ENCODE measurements around the gene SNX33. TPM values are rescaled to one million over a fixed set of nuclear protein-coding genes. Genes with fewer than 3 reads are reported as not detected.

Gene SNX33
- total and polyA plus RNA-seq, 2 of the 13 experiments (the other 11 are each of a cell fraction or from before 2014, with no cell fraction given), result 11.0 to 11.6 TPM

DNA sequence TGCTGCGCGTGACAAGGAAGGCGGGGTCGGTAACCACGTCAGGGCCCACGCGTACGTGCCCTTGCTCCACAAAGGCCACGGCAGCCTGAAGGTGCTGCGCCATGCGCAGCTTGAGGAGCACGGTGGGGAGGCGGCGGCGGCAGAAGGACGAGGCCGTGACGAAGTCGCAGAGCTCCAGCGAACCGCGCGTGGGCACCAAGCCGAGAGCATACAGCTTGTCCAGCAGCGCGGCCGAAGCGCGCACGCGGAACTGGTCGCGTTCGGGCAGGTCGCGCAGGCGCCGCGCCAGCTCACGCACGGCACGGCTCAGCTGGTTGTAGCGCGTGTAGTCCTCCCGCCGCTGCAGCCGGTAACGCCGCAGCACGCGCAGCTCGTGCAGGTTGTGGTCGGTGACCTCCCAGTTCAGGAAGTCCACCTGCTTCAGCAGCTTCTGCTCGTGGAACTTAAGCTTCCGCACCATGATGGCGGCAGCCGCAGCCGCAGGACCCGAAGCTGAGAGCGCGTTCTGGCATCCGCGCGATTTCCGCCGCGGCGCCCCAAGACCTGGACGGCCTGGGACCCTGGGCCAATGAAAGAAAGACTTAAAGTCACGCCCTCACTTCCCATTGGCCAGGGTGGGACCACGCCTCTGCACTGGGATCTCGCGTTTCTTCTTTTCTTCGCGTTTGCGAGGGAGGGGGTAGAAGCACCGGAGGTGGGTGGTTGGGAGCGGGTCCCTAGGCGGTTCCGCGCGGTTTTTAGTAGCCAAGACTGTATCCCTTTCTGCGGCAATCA, 7.8 kb upstream of the SNX33 start, which contains the start of gene IMP3 (continued):
- TF ChIP-seq NR2F6 (IDR thresholded peaks at IDR 0.05) (no peak), NR2F6 (CRISPR knock-in tag; IDR thresholded peaks at IDR 0.05) (no peak; the same call in 1 of the 2 replicates), PCBP2 (optimal IDR thresholded peaks at IDR 0.05; ENCODE audit: low read depth, low read length, poor library complexity, severe bottlenecking) (no peak), ZNF225 (CRISPR knock-in tag; IDR thresholded peaks at IDR 0.05) (peak; percentile 78; the same call in 1 of the 2 replicates), SSRP1 (CRISPR knock-in tag; IDR thresholded peaks at IDR 0.05) (no peak), PHF8 (CRISPR knock-in tag; IDR thresholded peaks at IDR 0.05) (peak; percentile 96), SMAD9 (CRISPR knock-in tag; IDR thresholded peaks at IDR 0.05) (peak; percentile 74; the same call in 1 of the 2 replicates), ZNF720 (CRISPR knock-in tag; IDR thresholded peaks at IDR 0.05) (no peak), RFXANK (CRISPR knock-in tag; IDR thresholded peaks at IDR 0.05) (no peak; the same call in 1 of the 2 replicates), ZNF264 (CRISPR knock-in tag; IDR thresholded peaks at IDR 0.05) (no peak; the same call in 1 of the 2 replicates), PHF21A (CRISPR knock-in tag; IDR thresholded peaks at IDR 0.05) (peak; percentile 62; the same call in 1 of the 2 replicates), ZIK1 (CRISPR knock-in tag; IDR thresholded peaks at IDR 0.05; ENCODE audit: borderline replicate concordance, low read depth) (no peak; the same call in 1 of the 2 replicates), IKZF1 (IDR thresholded peaks at IDR 0.05) (no peak), REXO4 (CRISPR knock-in tag; IDR thresholded peaks at IDR 0.05; ENCODE audit: borderline replicate concordance) (no peak)
- TF ChIP-seq, protein P1, sequence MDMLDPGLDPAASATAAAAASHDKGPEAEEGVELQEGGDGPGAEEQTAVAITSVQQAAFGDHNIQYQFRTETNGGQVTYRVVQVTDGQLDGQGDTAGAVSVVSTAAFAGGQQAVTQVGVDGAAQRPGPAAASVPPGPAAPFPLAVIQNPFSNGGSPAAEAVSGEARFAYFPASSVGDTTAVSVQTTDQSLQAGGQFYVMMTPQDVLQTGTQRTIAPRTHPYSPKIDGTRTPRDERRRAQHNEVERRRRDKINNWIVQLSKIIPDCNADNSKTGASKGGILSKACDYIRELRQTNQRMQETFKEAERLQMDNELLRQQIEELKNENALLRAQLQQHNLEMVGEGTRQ (IDR thresholded peaks at IDR 0.05; ENCODE audit: low read depth, low read length), result no peak
- TF ChIP-seq, protein P1 (CRISPR knock-in tag; IDR thresholded peaks at IDR 0.05; ENCODE audit: borderline replicate concordance), result peak; percentile 67
- TF ChIP-seq, protein P2, sequence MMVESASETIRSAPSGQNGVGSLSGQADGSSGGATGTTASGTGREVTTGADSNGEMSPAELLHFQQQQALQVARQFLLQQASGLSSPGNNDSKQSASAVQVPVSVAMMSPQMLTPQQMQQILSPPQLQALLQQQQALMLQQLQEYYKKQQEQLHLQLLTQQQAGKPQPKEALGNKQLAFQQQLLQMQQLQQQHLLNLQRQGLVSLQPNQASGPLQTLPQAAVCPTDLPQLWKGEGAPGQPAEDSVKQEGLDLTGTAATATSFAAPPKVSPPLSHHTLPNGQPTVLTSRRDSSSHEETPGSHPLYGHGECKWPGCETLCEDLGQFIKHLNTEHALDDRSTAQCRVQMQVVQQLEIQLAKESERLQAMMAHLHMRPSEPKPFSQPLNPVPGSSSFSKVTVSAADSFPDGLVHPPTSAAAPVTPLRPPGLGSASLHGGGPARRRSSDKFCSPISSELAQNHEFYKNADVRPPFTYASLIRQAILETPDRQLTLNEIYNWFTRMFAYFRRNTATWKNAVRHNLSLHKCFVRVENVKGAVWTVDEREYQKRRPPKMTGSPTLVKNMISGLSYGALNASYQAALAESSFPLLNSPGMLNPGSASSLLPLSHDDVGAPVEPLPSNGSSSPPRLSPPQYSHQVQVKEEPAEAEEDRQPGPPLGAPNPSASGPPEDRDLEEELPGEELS (CRISPR knock-in tag; IDR thresholded peaks at IDR 0.05), result peak; percentile 44; the same call in 1 of the 2 replicates
- TF ChIP-seq, protein P3, sequence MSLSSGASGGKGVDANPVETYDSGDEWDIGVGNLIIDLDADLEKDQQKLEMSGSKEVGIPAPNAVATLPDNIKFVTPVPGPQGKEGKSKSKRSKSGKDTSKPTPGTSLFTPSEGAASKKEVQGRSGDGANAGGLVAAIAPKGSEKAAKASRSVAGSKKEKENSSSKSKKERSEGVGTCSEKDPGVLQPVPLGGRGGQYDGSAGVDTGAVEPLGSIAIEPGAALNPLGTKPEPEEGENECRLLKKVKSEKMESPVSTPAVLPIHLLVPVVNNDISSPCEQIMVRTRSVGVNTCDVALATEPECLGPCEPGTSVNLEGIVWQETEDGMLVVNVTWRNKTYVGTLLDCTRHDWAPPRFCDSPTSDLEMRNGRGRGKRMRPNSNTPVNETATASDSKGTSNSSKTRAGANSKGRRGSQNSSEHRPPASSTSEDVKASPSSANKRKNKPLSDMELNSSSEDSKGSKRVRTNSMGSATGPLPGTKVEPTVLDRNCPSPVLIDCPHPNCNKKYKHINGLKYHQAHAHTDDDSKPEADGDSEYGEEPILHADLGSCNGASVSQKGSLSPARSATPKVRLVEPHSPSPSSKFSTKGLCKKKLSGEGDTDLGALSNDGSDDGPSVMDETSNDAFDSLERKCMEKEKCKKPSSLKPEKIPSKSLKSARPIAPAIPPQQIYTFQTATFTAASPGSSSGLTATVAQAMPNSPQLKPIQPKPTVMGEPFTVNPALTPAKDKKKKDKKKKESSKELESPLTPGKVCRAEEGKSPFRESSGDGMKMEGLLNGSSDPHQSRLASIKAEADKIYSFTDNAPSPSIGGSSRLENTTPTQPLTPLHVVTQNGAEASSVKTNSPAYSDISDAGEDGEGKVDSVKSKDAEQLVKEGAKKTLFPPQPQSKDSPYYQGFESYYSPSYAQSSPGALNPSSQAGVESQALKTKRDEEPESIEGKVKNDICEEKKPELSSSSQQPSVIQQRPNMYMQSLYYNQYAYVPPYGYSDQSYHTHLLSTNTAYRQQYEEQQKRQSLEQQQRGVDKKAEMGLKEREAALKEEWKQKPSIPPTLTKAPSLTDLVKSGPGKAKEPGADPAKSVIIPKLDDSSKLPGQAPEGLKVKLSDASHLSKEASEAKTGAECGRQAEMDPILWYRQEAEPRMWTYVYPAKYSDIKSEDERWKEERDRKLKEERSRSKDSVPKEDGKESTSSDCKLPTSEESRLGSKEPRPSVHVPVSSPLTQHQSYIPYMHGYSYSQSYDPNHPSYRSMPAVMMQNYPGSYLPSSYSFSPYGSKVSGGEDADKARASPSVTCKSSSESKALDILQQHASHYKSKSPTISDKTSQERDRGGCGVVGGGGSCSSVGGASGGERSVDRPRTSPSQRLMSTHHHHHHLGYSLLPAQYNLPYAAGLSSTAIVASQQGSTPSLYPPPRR (CRISPR knock-in tag; IDR thresholded peaks at IDR 0.05; ENCODE audit: borderline replicate concordance), result peak; percentile 84
- TF ChIP-seq, protein P4, sequence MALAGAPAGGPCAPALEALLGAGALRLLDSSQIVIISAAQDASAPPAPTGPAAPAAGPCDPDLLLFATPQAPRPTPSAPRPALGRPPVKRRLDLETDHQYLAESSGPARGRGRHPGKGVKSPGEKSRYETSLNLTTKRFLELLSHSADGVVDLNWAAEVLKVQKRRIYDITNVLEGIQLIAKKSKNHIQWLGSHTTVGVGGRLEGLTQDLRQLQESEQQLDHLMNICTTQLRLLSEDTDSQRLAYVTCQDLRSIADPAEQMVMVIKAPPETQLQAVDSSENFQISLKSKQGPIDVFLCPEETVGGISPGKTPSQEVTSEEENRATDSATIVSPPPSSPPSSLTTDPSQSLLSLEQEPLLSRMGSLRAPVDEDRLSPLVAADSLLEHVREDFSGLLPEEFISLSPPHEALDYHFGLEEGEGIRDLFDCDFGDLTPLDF (CRISPR knock-in tag; IDR thresholded peaks at IDR 0.05), result peak; percentile 81
- TF ChIP-seq, protein P5, sequence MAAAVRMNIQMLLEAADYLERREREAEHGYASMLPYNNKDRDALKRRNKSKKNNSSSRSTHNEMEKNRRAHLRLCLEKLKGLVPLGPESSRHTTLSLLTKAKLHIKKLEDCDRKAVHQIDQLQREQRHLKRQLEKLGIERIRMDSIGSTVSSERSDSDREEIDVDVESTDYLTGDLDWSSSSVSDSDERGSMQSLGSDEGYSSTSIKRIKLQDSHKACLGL (CRISPR knock-in tag; IDR thresholded peaks at IDR 0.05), result peak; percentile 92
